ENCODE results near the gene LMTK3. TPM values are rescaled to one million over a fixed set of nuclear protein-coding genes. Genes with fewer than 3 reads are reported as not detected.
A peak's percentile ranks its signal among the peaks of the same experiment; 100 is the strongest.
"Not testable (repeated sequence)": the region's sequence is repeated elsewhere in the genome, so short reads cannot be mapped to it uniquely, and the experiment has no call there.

LMTK3 gene
- total and polyA plus RNA-seq, 2 donors: 0.42 to 0.72 TPM

GRCh38 chr19:48493718-48494401 is 17.8 kb downstream of the LMTK3 start:
- 4% methylated on average over 70 of the region's 70 CpGs for WGBS
- peak overlapping the region; percentile 53 for H3K4me3 ChIP-seq (ENCODE audit: low read depth, low read length)
- DNase-seq (ENCODE audit: extremely low spot score): no peak
- H3K4me1 ChIP-seq (ENCODE audit: insufficient read depth): no peaks in the 10 kb centered on the region
- no peak overlapping the region for H3K27ac ChIP-seq (ENCODE audit: low read depth)
- H3K36me3 ChIP-seq (ENCODE audit: insufficient read depth): no peaks in the 10 kb centered on the region

GRCh38 chr19:48492925-48493717 is 18.5 kb downstream of the LMTK3 start:
- DNase-seq (ENCODE audit: extremely low spot score): peak; percentile 80
- H3K27ac ChIP-seq (ENCODE audit: low read depth): no peak overlapping the region
- H3K4me3 ChIP-seq (ENCODE audit: low read depth, low read length): peak overlapping the region; percentile 53
- WGBS: 4% methylated on average over 47 of the region's 47 CpGs
- H3K36me3 ChIP-seq (ENCODE audit: insufficient read depth): no peaks in the 10 kb centered on the region
- peaks cover 2% of the 10 kb centered on the region for H3K4me1 ChIP-seq (ENCODE audit: insufficient read depth)

GRCh38 chr19:48491793-48492123 is 19.9 kb downstream of the LMTK3 start:
- WGBS: 30% methylated on average over 10 of the region's 10 CpGs
- DNase-seq (ENCODE audit: extremely low spot score): no peak

DNA sequence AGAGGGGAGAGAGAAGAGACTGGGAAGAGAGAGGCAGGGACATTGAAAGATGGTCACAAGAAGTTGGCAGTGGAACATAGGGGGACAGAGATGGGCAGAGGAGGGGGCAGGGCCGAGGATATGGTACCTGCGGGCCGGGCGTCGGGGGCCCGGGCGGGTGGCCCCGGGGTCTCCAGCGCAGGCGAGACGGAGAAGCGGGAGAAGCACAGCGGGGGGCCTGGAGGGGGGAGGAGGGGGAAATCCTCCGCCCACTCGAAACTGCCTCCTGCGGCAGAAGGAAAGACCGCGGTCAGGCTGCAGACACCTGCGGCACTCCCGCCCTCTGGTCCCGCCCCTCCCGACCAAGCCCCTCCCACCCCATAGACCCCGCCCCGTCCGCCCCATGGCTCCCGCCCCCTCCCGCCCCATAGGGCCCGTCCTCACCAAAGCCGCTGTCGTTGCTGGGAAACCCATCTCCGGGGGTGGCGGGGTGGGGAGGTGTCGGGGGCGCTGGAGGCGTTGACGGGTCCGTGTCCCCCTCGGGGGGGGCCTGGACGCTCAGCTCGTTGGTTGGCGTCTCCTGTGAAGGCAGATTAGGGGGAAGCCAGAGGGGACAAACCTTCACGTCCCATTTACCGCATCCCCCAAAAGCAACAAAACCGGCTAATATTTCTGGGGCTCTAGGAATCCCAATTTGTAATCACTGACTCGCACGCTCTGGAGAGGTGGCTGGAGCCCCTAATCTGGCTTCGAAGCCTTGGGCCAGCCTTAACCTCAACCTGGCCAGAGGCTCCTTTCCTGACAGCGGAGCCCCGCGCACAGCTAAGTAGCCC is 20.4 kb downstream of the LMTK3 start:
- 6% methylated on average over 50 of the region's 50 CpGs for WGBS
- Histone ChIP-seq H3K36me3 (ENCODE audit: insufficient read depth) (no peaks in the 10 kb centered on the region), H3K4me3 (ENCODE audit: low read depth, low read length) (no peak overlapping the region), H3K27ac (ENCODE audit: low read depth) (no peak overlapping the region), H3K4me1 (ENCODE audit: insufficient read depth) (peaks cover 2% of the 10 kb centered on the region)
- DNase-seq (ENCODE audit: extremely low spot score): no peak

More at GRCh38 chr19:48491793-48492123, 19.9 kb downstream of the LMTK3 start:
- no peak overlapping the region for H3K4me3 ChIP-seq (ENCODE audit: low read depth, low read length)
- no peak overlapping the region for H3K27ac ChIP-seq (ENCODE audit: low read depth)
- H3K36me3 ChIP-seq (ENCODE audit: insufficient read depth): no peaks in the 10 kb centered on the region
- H3K4me1 ChIP-seq (ENCODE audit: insufficient read depth): peaks cover 2% of the 10 kb centered on the region

GRCh38 chr19:48489608-48490216 is 21.9 kb downstream of the LMTK3 start:
- WGBS: 25% methylated on average over 19 of the region's 19 CpGs
- Histone ChIP-seq H3K4me1 (ENCODE audit: insufficient read depth) (peaks cover 2% of the 10 kb centered on the region), H3K27ac (ENCODE audit: low read depth) (no peak overlapping the region), H3K36me3 (ENCODE audit: insufficient read depth) (no peaks in the 10 kb centered on the region), H3K4me3 (ENCODE audit: low read depth, low read length) (no peak overlapping the region)
- DNase-seq (ENCODE audit: extremely low spot score): no peak

DNA sequence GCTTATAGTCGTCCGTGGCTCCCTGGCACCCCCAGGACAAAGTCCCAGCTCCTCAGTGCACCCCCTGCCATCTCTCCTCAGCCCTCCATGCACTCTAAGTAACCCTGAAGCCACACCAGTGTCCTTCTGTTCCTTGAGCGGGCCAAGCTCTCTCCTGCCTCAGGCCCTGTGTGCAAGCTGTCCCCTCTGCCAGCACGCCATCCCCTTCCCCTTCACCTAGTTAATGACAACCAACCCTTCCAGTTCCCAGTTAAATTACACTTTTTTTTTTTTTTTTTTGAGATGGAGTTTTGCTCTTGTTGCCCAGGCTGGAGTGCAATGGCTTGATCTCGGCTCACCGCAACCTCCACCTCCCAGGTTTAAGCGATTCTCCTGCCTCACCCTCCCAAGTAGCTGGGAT is 23.2 kb downstream of the LMTK3 start:
- 85% methylated on average over 7 of the region's 7 CpGs for WGBS
- H3K36me3 ChIP-seq (ENCODE audit: insufficient read depth); DNase-seq (ENCODE audit: extremely low spot score); H3K4me3 ChIP-seq (ENCODE audit: low read depth, low read length); H3K27ac ChIP-seq (ENCODE audit: low read depth); H3K4me1 ChIP-seq (ENCODE audit: insufficient read depth): not testable (repeated sequence)

GRCh38 chr19:48487948-48488347 is 23.7 kb downstream of the LMTK3 start:
- no peak for DNase-seq (ENCODE audit: extremely low spot score)
- 57% methylated on average over 8 of the region's 8 CpGs for WGBS

DNA sequence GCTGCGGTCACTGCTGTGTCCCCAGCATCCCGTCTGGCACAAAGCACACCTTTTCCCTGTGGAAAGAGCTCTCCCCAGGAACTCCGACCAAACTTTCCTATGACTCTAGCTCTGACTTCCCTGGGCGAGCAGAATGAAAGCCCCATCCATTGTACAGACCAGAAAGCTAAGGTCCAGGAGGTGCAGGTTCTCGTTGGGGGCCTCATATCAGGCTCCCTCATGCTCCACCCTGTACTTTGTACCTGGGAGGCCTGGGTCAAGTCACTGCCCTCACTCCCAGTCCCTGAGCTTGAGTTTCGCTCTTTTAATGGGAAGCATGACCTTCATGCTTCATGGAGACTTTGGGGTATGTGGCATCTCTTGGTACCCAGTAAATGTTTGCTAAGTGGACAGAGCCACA is 24.1 kb downstream of the LMTK3 start:
- 85% methylated on average over 6 of the region's 6 CpGs for WGBS
- Histone ChIP-seq H3K27ac (ENCODE audit: low read depth) (no peak overlapping the region), H3K36me3 (ENCODE audit: insufficient read depth) (no peaks in the 10 kb centered on the region), H3K4me1 (ENCODE audit: insufficient read depth) (peaks cover 2% of the 10 kb centered on the region), H3K4me3 (ENCODE audit: low read depth, low read length) (no peak overlapping the region)
- no peak for DNase-seq (ENCODE audit: extremely low spot score)

More at GRCh38 chr19:48487948-48488347, 23.7 kb downstream of the LMTK3 start:
- Histone ChIP-seq H3K36me3 (ENCODE audit: insufficient read depth) (no peaks in the 10 kb centered on the region), H3K4me3 (ENCODE audit: low read depth, low read length) (no peak overlapping the region), H3K4me1 (ENCODE audit: insufficient read depth) (peaks cover 2% of the 10 kb centered on the region), H3K27ac (ENCODE audit: low read depth) (no peak overlapping the region)

DNA sequence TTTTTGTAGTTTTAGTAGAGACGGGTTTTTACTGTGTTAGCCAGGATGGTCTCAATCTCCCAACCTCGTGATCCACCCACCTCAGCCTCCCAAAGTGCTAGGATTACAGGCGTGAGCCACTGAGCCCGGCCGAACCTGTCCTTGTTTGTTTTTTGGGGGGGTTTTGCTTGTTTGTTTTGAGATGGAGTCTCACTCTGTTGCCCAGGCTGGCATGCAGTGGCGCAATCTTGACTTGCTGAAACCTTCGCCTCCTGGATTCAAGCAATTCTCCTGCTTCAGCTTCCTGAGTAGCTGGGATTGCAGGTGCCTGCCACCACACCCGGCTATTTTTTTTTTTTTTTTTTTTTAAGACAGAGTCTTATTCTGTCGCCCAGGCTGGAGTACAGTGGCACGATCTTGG is 24.9 kb downstream of the LMTK3 start:
- not testable (repeated sequence) for H3K36me3 ChIP-seq (ENCODE audit: insufficient read depth); H3K27ac ChIP-seq (ENCODE audit: low read depth); H3K4me3 ChIP-seq (ENCODE audit: low read depth, low read length); DNase-seq (ENCODE audit: extremely low spot score); H3K4me1 ChIP-seq (ENCODE audit: insufficient read depth)
- WGBS: 85% methylated on average over 10 of the region's 10 CpGs

DNA sequence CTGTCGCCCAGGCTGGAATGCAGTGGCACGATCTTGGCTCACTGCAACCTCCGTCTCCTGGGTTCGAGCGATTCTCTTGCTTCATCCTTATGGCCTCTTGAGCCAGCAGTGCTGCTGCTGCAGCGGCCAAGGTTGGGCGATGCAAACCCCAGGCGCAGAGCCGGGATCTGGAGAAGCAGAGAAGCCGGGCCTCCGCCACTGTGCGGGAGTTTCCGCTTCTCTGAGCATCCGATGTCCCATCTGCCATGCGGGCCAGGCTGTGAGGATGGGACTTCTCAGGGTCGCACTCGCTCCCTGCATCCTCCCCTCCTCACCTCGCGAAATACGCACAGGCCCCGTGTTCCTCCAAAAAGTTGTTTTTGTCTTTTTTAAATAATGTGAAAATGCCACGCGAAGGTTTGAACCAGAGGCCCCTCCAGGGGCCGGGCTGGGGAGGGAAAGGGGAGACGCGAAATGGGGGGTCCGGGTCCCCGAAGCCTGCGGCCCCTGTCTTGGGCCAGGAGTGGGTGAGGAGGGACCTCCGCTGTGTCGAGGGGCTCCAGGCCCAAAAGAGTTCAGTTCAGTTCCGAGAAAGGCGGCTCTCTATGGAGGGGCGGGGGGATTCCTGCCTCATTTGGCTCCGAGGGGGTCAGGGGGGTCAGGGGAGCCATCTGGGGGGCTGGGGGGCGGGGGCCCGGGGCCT is 26.6 kb downstream of the LMTK3 start:
- H3K4me3 ChIP-seq (ENCODE audit: low read depth, low read length): no peak overlapping the region
- no peak for DNase-seq (ENCODE audit: extremely low spot score)
- 78% methylated on average over 37 of the region's 37 CpGs for WGBS

GRCh38 chr19:48484247-48484893 is 27.3 kb downstream of the LMTK3 start:
- Histone ChIP-seq H3K36me3 (ENCODE audit: insufficient read depth) (no peaks in the 10 kb centered on the region), H3K27ac (ENCODE audit: low read depth) (no peak overlapping the region), H3K4me1 (ENCODE audit: insufficient read depth) (peaks cover 2% of the 10 kb centered on the region), H3K4me3 (ENCODE audit: low read depth, low read length) (no peak overlapping the region)
- no peak for DNase-seq (ENCODE audit: extremely low spot score)
- 83% methylated on average over 16 of the region's 16 CpGs for WGBS

More for the DNA sequence above, 26.6 kb downstream of the LMTK3 start:
- H3K27ac ChIP-seq (ENCODE audit: low read depth): no peak overlapping the region
- H3K4me1 ChIP-seq (ENCODE audit: insufficient read depth): peaks cover 2% of the 10 kb centered on the region
- H3K36me3 ChIP-seq (ENCODE audit: insufficient read depth): no peaks in the 10 kb centered on the region

DNA sequence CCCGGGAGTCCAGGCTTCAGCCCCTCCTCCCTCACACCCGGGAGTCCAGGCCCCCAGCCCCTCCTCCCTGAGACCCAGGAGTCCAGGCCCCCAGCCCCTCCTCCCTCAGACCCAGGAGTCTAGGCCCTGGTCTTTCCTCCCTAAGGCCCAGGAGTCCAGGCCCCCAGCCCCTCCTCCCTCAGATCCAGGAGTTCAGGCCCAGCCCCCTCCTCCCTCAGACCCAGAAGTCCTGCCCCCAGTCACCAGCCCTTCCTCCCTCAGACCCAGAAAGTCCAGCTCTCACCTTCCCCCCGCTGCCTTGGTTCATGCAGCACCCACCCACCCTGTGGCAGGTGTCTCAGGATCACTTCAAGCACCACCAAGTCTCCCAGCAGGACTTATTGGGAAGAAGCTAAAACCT is 28.3 kb downstream of the LMTK3 start:
- no peaks in the 10 kb centered on the region for H3K36me3 ChIP-seq (ENCODE audit: insufficient read depth)
- H3K4me1 ChIP-seq (ENCODE audit: insufficient read depth): peaks cover 2% of the 10 kb centered on the region
- no peak overlapping the region for H3K4me3 ChIP-seq (ENCODE audit: low read depth, low read length)
- no peak overlapping the region for H3K27ac ChIP-seq (ENCODE audit: low read depth)
- no peak for DNase-seq (ENCODE audit: extremely low spot score)
- 37% methylated on average over 3 of the region's 3 CpGs for WGBS

Data from urinary bladder (tissue), 4 donors.